Lower leg skin (tissue), 3 donors: Measurements from ENCODE around the gene RAB43.

Experiments used
- POLR2A ChIP-seq, 2 donors: fragments of 450-650 bp; IDR thresholded peaks; one replicate each; pipeline ENCODE4 v1.6.1; 2016 to 2017; ENCODE audit warnings: antibody characterized with exemption in 2 of 2, mild to moderate bottlenecking in 1 of 2, moderate library complexity in 1 of 2
- TF ChIP-seq, protein P1 (sequence below), 3 donors: fragments of 450-650 bp; IDR thresholded peaks; one replicate each; pipeline ENCODE4 v1.5.1; 2016; ENCODE audit warnings: antibody characterized with exemption in 3 of 3, mild to moderate bottlenecking in 3 of 3, moderate library complexity in 2 of 3

DNA sequence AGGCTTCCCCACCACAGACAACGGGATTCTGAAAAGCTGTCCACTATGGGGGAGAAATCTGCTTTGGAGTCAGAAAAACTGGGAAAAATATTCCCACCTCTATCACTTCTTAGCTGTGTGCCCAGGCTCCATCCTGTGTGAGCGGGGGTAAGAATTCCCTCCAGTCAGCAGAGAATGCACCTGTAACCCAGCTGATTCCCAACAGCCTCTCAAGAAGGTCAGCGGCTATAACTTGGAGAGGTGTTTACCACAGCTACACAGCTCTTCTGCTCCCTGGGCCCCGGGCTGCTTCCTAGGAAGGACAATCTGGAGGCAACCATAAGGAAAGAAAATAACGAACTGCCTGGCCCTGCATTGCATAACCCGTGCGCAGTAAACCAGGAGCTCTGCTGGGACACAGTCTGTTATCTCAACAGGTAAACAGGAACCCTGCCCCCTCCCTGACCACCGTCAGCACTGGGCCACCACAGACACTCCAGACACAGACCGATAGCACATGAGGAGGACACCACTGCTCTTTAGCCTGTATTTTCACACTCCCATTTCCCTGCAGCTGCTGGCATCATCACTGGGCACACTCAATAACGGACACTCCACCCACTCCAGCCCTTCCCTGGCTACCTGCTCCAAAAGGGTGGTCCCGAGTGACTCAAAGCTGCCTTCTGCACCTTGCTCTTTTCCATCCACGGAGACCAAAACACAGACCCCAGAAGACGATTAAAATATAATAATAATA lies 2.1 kb downstream of the RAB43 start:
- TF ChIP-seq, protein P1, sequence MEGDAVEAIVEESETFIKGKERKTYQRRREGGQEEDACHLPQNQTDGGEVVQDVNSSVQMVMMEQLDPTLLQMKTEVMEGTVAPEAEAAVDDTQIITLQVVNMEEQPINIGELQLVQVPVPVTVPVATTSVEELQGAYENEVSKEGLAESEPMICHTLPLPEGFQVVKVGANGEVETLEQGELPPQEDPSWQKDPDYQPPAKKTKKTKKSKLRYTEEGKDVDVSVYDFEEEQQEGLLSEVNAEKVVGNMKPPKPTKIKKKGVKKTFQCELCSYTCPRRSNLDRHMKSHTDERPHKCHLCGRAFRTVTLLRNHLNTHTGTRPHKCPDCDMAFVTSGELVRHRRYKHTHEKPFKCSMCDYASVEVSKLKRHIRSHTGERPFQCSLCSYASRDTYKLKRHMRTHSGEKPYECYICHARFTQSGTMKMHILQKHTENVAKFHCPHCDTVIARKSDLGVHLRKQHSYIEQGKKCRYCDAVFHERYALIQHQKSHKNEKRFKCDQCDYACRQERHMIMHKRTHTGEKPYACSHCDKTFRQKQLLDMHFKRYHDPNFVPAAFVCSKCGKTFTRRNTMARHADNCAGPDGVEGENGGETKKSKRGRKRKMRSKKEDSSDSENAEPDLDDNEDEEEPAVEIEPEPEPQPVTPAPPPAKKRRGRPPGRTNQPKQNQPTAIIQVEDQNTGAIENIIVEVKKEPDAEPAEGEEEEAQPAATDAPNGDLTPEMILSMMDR (IDR thresholded peaks at IDR 0.05) = peak in 1 of 3 donors; percentile 66
- no peak for TF ChIP-seq POLR2A (IDR thresholded peaks at IDR 0.05)
